ENCODE results near the gene PTH1R.
A peak's percentile ranks its signal among the peaks of the same experiment; 100 is the strongest.

PTH1R gene

DNA sequence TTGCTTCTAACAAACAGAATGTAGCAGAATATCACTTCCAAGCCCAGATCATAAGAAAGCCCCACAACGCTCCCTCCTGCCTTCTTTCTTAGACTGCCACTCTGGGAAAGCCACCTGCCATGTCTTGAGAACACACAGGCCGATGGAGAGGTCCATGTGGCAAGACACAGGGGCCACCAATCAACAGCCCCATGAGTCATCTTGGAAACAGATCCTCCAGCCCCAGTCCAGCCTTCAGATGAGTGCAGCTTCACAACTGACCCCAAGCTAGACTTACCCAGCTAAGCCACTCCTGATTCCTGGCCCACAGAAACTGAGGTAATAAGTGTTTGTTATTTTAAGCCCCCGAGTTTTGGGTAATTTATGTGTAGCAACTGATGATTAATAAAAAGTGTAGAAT lies 39.7 kb downstream of the PTH1R start:
- DNase-seq, result no peak

DNA sequence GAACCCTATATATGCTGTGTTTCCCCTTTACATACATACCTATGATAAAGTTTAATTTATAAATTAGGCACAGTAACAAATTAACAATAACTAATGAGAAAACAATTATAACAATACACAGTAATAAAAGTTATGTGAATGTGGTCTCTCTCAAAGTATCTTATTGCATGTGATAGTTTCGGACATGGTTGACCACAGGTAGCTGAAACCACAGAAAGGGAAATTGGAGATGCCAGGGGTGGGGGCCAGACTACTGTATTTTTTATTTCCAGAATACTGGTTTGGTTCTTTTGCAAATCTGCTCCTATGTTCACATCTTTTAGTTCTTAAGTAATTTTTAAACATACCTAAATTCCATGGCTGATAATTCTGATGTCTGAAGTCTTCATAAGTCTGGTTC lies 40.7 kb downstream of the PTH1R start:
- no peak for DNase-seq

DNA sequence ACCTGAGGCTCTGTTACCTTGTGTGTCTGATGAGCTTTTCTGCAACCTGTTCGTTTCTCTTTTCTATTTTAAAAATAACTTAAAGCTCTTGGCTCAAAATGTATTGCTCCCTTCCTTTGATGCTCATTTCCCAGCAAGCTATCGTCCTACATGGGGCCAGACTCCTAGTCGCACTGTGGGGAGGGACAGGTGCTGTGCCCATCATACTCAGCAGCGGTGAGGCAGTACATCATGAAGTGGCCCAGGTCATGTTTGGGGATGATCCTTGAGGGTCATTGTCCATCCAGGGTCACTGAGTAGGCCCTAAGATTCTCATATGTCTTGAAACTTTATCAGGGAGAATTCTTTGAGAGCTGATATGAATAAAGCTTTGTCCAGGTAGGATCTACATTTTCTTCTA lies 41.1 kb downstream of the PTH1R start:
- no peak for DNase-seq

DNA sequence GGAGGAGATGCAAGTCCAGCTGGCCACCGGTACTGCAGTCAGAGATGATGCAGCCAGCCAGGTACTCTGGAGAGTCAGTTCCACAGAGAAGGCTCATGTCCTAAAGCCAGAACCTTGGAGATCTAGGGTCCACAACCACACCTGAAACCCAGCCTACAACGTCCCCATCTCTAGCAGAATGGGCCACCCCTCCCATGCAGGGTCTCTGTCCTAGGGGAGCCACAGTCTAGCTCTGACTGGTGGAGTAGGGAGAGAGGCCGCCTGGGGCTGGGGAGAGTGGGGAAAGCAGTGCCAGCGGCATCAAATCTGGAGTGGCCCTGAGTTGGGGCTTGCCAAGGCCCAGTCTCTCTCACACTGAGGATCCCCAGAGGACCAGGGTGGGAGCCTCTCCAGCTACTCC lies 43.5 kb downstream of the PTH1R start:
- DNase-seq, result no peak

DNA sequence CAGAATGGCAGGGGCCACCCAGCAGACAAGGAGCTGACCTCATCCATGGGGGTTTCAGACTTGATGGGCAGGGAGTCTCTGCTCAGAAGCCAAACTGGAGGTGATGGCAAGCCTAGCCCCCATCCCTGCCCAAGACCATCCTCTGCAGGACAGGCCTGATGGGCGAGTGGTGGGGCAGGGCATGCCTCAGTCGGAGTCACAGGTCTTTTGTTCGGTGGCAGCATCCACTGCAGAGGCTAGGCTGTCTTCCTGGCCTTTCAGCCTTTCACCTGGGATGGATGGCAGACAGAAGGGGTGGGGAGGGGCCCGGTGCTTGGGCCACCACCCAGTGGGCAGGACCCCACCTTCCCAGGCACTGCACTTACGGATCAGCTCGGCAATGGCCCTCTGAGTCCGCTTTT lies 44.4 kb downstream of the PTH1R start:
- DNase-seq, result no peak

DNA sequence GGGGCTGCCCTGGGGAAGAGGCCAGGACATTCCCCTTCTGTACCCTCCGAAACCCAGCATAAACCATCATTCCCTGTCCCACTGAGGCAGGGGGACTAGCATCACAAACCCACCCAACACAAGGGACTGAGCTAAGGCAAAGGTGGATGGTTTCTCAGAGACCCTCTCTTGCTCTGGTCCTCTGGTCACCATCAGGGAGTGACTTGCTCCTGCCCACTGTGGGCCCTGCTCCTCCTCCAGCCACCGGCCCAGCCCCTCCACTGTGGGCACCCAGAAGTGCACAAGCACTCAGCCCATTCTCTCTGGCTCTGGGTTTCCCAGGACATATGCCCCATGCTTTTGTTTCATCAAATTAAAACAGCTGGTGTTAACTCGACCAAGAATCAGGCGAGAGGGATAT lies 44.9 kb downstream of the PTH1R start:
- no peak for DNase-seq

DNA sequence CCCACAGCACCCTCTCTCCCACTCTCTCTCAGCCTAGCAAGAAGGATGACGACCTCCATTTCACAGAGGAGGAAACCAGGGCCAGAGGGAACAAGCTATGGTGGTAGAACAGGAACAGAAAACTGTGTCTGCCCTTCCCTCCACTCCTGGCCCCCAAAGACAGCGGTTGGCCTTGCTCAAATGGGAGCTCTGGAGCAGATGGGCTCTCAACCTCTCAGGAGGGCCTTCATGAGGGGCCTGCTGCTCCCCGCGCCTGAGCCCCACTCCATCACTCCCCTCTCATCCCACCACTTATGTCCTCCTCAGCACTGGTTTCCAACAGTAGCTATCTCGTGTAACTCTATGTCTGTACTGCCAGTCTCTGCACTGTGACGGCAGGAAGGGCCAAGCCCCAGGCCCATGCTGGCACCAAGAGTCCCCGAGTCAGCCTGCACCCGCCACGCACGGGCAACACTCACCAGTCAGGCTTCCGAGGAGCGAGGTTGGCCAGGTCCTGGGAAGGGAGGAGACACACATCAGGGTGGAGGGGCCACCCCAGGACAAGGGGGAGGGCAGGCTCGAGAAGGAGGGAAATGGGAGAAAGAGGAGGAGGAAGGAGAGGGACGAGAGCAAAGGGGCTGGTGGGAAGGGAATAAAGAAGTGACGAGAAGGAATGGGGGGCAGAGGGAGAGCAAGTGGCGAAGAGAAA lies 45.5 kb downstream of the PTH1R start:
- DNase-seq, result no peak

DNA sequence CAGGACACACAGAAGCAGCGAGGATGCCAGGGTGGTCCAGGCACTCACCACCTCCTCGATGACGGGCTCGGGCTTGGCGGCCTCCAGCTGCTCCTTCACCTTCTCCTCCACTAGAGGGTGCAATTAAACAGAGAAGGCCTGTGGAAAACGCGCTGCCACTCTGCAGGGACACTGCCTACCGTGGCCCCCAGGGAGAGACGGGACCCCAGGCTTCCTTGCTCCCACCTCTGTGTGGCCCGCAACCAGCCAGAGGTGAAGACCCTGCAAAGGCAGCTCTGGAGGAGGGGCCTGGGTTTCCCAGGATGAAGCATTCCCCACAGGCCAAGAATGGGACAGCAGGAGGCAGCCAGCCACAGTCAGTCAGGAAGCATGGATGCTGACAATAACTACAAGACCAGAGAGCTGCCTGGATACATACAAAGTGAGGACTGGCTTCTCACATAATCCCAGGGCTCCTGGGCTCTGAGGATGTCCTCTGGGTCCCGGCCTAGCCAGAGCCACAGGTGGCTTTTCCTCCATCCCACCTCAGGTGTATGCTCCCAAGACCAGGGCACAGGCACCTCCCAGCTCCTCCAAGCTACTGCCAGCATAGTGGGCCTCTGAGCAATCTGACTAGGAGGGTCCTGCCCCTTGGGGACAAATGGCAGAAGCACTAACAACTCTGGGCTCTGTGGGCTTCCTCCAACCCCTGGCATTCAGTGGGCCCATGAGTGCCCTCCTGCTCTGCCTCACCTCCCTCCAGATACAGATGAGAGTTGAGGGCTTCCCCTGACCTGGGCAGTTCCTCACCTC lies 46.2 kb downstream of the PTH1R start:
- no peak for DNase-seq

DNA sequence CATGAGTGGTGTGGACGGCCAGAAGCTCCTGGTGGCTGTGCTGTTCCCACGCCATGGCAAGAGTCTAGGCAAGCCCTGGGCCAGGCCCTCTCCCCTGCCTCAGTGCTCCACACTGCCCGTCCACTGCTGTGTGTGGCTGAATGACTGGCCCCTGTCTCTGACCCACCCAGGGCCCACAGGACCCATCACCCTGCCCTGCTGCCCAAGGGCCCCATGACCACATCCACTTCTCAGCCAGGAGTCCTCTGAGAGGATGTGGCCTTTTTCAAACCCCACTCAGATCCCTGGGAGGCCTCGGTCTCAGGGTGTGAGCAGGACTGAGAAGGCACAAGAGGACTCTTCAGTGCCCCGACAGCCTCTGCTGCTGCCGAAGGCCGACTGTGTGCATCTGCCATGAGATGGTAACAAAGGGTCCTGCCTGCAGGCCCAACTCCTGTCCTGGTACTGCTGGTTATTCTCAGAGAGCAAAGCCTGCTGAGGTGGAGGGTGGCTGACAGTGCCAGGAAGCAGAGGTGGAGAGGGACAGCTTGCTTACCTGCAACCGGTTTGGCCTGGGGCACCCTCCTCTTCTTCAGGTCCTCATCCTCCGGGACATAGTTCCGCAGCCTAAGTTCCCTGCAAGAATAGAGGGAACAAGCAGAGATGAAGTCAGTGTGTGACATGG lies 47.5 kb downstream of the PTH1R start:
- no peak for DNase-seq

DNA sequence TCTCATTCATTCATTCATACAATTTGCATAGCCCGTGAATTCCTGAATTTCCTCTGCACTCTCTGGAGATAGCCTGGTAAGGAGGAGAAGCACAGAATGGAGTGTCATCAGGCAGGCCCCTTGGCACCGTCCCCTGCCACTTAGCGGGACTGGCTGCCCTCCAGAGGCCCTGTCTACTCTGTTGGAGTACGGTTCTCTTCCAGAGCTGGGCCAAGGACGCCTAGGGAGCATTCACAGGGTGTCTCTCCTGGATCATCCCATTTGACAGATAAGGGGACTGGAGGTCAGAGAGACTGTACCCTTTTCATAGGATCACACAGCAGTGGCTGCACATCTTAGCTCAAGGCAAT lies 48.0 kb downstream of the PTH1R start:
- DNase-seq, result no peak

DNA sequence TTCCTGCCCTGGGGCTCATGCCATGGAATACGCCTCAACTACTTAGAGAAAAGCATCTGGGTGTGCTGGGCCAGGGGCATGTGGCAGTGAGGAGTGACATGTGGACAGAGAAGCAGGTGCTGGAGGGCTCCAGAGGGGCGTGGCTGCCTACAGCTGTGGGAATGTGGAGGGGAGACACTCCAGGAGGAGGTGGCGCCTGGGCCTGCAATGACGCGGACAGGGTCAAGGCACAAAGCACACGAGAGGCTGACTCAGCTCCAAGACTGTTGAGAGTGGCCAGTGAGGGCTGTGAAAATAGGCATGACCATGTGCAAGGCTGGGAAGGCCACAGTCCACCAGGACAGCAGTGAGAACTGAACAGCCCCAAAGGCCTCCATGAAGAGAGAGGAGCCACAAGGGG lies 48.5 kb downstream of the PTH1R start:
- DNase-seq, result peak; percentile 78

DNA sequence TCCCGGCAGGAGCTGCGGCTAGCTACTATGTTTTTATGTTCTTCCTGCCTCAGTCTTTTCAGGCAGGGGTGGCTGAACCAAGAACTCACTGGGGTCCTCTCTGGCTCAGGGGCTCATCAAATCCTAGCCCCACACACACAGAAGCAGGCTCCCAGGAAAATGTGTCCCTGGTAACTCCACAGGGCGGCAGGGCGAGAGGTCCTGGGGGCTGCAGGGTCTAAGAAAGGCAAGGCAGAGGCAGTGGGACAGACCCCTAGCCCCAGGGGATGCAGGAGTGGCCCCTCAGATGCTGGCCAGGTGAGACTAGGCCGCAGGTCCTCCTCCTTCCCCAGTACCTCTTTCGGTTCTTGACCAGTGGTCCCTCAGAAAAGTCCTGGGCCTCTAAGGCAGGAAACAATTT lies 48.9 kb downstream of the PTH1R start:
- no peak for DNase-seq

DNA sequence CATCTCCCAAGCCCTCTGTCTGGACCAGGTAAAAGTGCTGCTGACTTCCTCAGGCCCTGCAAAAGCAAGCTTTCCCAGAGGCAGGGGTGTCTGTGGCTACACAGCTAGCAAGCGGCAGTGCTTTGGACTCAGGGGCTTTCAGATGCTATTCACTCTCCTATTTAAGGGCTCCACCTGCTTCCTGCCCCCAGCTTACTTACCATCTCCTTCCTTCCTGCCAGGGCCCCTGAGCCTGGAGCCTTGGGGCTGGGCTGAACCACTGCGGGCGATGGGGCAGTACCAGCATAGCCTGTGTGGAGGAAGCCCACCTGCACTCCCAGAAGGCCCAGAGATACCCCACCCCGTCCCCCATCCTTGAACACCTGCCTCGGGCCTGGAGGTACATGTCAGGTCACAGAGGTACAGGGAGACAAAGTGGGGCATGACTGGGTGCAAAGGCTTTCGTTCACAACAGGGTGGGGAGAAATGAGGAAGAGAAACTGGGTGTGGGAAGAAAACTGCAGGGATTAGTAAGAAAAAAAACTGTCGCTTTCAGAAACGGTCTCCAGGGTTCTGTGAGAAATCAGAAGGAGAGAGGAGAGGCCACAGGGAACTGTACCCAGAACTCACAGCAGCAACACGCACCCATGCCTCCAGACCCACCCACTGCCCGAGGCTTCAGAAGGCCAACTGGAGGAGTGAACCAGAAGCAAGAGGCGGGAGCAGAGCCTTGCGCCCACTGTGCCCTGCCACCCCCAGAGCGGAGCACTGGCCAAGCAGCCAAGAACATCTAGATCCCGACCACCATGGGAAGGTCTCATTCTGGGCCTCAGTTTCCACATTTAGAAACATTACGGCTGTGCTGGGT lies 49.6 kb downstream of the PTH1R start:
- no peak for DNase-seq

DNA sequence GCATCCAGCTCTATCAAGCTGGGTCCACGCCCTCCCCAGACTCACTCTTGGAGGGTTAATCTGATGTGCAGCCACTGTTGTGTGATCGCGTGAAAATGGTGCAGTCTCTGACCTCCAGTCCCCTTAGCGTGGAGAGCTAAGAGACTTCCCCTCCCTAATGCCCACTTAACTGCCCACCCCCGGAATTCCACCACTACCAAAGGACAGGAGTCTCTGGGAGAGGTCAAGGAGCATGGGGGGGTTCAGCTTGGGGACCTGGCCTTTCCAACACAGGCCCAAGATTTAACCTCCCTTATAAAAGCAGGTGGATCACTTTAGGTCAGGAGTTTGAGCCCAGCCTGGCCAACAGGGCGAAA lies 50.2 kb downstream of the PTH1R start:
- no peak for DNase-seq

DNA sequence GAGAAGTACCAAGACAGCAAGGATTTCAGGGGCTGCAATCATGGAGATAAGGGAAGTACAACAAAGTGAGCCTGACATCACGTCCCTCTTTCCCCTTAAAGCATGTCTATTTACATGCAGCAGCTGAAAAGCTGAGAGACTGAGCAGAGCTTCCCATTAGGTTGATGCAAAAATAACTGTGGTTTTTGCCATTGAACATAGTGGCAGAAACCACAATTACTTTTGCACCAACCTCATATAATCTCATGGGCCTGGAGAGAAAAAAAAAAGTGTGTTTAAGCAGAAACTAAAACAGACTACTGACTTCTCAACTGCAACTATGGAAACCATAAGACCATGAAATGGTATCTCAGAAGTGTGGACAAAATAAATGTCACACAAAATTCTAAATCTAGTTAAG lies 50.8 kb downstream of the PTH1R start:
- DNase-seq, result no peak

DNA sequence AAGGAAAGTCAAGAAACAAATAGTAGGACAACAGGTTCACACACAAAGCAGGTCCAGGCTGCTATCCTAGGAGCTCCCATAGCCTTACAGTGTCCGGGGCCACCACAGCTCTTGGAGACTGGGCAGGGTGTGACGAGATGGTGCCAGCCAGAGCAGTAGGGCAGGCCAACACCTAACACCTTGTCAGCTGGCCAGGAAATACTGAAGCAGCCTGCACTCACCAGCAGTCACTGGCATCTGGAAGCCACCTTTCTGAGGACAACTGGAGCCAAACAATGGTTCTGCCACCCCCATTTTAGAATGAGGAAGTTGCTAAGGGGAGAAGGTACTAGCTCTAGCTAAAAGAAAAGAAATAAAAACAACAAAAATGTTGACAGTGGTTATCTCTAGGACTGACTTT lies 51.8 kb downstream of the PTH1R start:
- no peak for DNase-seq

DNA sequence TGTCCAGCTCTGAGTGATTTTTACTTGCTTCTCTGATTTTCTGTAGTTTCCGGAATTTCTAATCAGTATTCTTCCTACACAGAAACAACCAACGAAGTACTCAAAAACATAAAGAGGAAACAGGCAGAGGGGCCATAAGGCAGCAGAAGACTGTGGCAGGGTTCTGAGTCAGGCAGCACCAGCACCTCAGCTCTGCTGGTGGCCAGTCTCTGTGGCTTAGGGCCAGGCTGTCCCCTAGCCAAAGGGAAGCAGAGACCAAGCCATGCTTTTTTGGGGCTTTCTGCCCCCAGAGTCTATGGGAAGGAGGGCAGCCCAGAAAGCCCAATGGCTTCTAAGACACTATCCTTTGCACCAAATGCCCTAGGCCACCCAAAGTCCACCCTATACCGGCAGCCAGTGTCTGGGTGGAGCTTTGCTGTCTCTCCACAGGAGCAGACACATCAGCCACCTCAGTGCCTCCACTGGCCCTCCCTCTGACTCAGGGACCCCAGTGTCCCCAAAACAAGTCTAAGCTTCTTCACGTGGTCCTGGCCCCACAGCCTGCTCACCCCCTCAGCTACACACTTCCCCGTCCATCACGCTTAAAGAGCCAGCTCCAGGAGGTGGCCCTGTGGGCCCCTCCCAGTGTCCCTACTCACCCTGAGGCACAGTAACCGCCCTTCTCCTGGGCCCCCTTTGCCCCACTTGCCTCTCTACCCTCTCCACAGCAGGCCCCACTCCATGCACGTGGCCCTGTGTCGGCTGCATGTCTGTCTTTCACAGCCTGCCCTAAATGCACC lies 52.8 kb downstream of the PTH1R start:
- DNase-seq, result no peak

DNA sequence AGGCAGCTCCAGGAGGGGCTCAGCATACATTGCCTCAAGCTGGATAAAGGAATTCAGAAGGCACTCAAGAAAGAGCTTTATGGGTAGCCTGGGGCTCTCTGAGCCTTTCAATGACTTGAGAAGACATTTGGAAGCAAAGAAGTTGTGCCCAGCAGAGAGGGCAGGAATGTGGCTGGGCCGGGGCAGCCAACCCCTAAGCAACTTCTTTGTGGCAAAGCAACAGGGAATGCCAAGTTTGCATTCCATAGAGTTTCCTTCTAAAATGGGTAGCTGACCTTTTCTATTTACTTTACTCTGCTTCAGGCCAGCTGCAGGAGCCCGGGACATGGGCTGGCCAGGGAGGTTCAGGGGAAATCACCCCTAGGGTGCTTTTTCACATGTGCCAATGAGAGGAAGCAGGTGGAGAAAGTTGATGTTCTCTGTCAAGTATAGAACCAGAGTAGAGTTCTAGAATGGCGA lies 53.5 kb downstream of the PTH1R start:
- no peak for DNase-seq

DNA sequence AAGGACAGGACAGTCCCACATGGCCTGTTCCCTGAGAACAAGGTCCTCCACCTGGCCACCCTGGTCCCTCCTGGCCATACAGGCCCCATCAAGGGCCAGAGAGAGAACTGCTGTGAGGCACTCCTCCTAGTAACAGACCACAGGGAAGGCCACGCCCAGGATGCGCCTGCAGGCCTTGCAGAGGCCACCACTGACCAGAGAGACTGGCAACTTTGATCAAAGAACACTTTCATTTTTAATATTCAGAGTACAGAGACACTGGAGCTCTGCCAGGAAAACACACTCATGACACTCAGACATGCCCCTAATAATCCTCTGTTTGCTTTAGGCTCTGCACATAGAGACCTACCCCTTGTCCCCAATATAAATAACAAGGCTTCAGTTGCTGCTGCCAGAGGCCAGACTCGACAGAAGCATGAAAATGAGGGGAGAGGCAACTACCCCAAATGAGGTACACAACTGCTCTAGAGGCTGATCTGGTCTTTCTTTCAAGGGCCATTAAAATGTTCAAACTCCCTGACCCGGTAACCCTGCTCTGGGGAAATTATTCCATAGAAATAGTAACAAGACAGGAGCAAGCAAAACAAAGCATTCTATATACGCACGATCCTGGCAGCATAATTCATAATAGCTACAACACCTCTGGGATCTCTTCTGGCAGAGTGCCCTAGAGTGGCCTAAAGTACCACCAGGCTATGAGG lies 54.3 kb downstream of the PTH1R start:
- DNase-seq, result no peak

DNA sequence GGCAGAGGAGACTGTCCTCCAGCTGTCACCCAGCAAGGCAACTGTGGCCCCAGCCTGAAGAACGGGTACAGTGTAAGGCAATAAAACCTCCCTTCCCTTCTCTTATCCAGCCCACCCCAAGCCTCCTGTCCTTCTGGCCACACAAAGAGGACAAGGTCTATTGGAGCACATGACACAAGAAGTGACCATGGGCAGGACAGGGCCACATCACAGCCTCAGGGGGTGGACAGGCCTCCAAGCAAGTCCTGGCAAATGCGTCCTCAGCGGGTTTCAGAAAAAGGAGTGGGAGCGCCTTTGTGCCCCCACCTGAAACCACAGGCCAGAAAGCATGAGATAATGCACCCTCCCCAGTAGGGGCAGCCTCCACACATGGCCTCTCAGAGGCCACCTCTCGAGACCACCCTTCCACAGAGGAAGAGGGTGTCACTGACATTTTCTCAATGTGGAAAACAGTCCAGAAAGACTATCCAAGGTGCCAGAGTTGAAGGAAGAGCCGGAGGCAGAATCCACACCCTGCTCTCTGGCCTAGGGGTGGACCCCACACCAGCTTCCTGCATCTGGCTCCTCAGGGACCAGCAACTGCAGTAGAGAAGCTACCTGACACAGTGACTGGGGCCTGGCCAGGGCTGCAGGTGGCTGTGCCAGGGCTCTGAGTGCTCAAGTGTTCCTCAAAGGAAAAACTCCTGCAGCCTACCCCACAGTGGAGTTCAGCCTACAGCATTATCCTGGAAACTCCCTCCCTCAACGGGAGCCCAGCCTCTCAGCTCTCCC lies 55.1 kb downstream of the PTH1R start:
- no peak for DNase-seq

DNA sequence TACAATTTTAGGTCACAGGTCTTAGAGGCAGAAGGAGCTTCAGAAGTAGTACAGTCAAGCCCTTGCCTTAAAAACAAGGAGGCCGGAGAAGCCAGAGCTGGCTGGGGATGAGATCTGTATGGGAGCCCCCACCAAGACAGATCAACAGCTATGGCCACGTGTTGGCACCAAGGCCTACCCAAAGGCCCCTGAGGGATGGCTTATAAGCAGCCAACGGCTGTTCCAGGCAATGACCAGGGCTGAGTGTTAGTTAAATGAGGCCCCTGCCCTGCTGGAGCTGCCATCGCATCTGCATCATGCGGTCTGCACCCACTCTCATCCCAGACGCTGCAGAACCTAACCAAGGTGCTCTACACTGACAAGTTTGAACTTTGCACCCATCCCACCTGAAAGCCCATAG lies 55.7 kb downstream of the PTH1R start:
- no peak for DNase-seq
